Measurements from ENCODE around the gene RAPGEF5. TPM values are rescaled to one million over a fixed set of nuclear protein-coding genes. Genes with fewer than 3 reads are reported as not detected.

The RAPGEF5 gene
- total RNA-seq, 1 donor from 2014 or later: 29.7 TPM

DNA sequence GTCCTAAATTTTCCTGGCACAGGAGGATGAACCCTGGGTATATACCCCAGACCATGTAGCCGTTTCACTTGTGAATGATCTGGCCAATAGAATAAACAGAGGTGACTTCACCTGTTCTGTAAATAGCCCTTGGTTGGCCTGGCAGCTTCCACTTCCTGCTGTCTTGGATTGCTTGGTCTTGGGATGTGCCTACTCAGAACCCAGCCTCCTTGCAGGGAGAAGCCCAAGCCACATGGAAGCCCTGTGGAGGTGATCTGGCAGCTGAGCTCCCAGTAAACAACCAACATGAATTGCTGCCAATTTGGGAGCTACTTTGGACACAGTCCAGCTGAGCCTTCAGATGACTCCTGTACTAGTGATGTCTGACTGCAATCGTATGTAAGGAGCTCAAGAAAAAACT, 4.8 kb upstream of the RAPGEF5 start:
- Histone ChIP-seq H3K9me3 (ENCODE audit: control insufficient read depth in 3 of 3, low read length in 3 of 3) (no peaks in the 10 kb centered on the region), H3K4me1 (ENCODE audit: control insufficient read depth in 3 of 3, insufficient read depth in 3 of 3, low read length in 3 of 3) (peaks cover 0 to 2% (median 0%) of the 10 kb centered on the region in 3 donors), H3K36me3 (ENCODE audit: control insufficient read depth in 3 of 3, insufficient read depth in 3 of 3, low read length in 3 of 3) (no peaks in the 10 kb centered on the region)

DNA sequence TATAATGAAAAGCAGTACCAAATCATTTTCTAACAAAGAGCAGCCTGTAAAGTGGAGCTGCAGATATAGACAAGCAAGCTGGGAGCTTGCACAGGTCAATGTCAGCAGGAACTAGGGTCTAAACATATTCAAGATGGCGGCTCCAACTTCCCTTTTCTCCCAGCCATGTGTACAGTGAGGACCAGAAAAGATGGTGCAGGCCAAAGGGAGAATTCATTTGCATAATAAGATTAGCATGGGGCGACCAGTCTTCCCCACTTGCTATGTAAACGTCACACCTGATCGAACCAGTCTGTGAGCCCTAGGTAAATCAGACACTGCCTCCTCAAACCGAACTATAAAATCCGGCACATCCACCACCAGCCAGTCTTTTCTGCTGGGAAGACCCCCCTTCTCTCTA, 4.4 kb upstream of the RAPGEF5 start:
- Histone ChIP-seq H3K4me3 (ENCODE audit: low read length in 3 of 3) (no peak overlapping the region), H3K27me3 (ENCODE audit: control insufficient read depth in 3 of 3, insufficient read depth in 3 of 3, low read length in 3 of 3) (peaks cover under 1% of the 10 kb centered on the region in 3 donors), H3K9ac (ENCODE audit: low read depth in 1 of 3, low read length in 3 of 3) (no peak overlapping the region), H3K27ac (ENCODE audit: low read depth, low read length) (no peak overlapping the region), H3K36me3 (ENCODE audit: control insufficient read depth in 3 of 3, insufficient read depth in 3 of 3, low read length in 3 of 3) (no peaks in the 10 kb centered on the region), H3K9me3 (ENCODE audit: control insufficient read depth in 3 of 3, low read length in 3 of 3) (no peaks in the 10 kb centered on the region), H3K4me1 (ENCODE audit: control insufficient read depth in 3 of 3, insufficient read depth in 3 of 3, low read length in 3 of 3) (peaks cover 0 to 2% (median under 1%) of the 10 kb centered on the region in 3 donors)

More for the DNA sequence above, 4.8 kb upstream of the RAPGEF5 start:
- H3K4me3 ChIP-seq (ENCODE audit: low read length in 3 of 3): no peak overlapping the region
- no peak overlapping the region for H3K27ac ChIP-seq (ENCODE audit: low read depth, low read length)
- H3K27me3 ChIP-seq (ENCODE audit: control insufficient read depth in 3 of 3, insufficient read depth in 3 of 3, low read length in 3 of 3): no peaks in the 10 kb centered on the region
- no peak overlapping the region for H3K9ac ChIP-seq (ENCODE audit: low read depth in 1 of 3, low read length in 3 of 3)

DNA sequence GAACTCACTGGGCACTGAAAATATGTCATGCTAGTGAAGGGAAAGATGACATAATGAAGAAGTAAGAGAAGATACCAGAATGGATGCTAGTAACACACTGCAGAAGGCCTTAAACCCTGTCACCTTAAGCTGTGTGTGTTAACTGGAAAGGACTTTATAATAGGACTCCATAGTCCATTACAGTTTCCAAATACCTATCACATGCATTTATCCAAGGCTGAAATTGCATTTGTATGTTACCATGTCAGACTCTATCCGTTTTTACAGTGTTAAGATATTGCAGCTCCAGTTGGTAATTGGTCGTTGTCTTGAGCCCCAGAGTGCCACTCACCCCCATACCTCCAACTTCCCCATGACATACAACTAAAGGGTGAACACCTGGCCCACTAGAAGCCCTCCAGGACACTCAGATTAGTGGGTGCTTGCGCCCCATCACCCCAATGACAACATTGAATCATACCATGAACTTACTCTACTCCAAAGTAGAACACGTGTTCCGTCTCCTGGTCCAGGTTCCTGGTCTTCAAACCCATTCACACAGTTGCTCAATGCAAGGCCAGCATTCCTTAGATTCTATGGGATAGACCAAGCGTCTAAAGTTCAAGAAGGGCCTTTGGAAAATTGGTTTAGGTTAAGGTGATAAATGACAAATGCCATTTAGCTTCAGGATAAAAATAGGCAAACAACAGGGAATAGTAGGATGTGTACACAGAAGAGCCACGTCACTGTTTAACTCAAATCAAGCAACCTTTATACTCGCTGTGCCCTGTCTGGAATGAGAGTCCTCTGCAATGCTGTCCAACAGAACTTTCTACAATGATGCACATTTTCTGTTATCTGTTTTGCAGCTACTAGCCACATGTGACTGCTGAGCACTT, 2.1 kb upstream of the RAPGEF5 start:
- peaks cover 4 to 9% (median 7%) of the 10 kb centered on the region in 3 donors for H3K27me3 ChIP-seq (ENCODE audit: control insufficient read depth in 3 of 3, insufficient read depth in 3 of 3, low read length in 3 of 3)
- no peak overlapping the region for H3K9ac ChIP-seq (ENCODE audit: low read depth in 1 of 3, low read length in 3 of 3)
- no peak overlapping the region for H3K27ac ChIP-seq (ENCODE audit: low read depth, low read length)
- H3K4me3 ChIP-seq (ENCODE audit: low read length in 3 of 3): no peak overlapping the region
- H3K36me3 ChIP-seq (ENCODE audit: control insufficient read depth in 3 of 3, insufficient read depth in 3 of 3, low read length in 3 of 3): no peaks in the 10 kb centered on the region
- H3K9me3 ChIP-seq (ENCODE audit: control insufficient read depth in 3 of 3, low read length in 3 of 3): no peaks in the 10 kb centered on the region
- H3K4me1 ChIP-seq (ENCODE audit: control insufficient read depth in 3 of 3, insufficient read depth in 3 of 3, low read length in 3 of 3): peaks cover 4 to 5% (median 5%) of the 10 kb centered on the region in 3 donors

DNA sequence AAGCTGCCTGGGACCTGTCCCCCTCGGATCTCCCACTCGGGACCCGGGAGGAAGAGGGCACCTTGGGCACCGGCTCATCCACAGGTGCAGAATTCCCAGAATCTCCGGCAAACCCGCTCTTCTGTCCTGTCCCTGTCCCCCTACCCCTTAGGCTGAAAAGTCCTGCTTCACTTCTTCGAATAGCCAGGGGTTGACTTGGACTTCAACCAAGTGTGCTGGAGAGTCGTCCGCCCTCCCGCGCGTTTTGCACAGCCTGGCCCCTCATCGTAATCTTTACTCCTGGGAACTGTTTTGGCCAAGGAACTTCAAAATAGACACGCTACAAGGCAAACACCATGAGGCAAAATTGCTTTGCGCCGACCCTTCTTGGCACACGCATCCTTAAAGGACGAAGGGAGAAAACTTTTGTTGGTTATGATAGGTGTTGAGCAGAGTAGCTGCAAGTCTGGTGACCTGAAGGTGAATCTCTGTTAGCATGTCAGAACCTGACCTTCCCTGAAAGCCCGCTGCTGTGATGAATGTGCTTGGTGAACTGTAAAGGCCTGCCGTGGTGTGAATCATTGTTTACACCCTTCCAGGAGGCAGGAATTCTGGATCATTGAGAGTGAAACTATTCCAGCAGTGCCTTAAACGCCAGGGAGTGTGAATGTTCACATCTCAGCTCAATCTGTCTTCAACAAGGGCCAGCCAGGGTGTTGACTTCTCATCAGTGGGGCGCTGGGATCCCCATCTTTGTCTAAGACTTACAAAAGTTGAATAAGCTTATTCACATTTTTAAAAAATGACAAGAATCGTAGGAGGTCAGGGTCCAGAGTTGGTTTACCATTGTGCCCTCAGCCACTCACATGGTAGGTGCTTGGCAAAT, 589 bp upstream of the RAPGEF5 start:
- H3K27ac ChIP-seq (ENCODE audit: low read depth, low read length): no peak overlapping the region
- H3K9ac ChIP-seq (ENCODE audit: low read depth in 1 of 3, low read length in 3 of 3): no peak overlapping the region
- H3K4me3 ChIP-seq (ENCODE audit: low read length in 3 of 3): peak overlapping the region; percentile 22 to 48 (median 34)
- H3K4me1 ChIP-seq (ENCODE audit: control insufficient read depth in 3 of 3, insufficient read depth in 3 of 3, low read length in 3 of 3): peaks cover 4 to 5% (median 5%) of the 10 kb centered on the region in 3 donors
- H3K27me3 ChIP-seq (ENCODE audit: control insufficient read depth in 3 of 3, insufficient read depth in 3 of 3, low read length in 3 of 3): peaks cover 4 to 11% (median 7%) of the 10 kb centered on the region in 3 donors
- H3K36me3 ChIP-seq (ENCODE audit: control insufficient read depth in 3 of 3, insufficient read depth in 3 of 3, low read length in 3 of 3): no peaks in the 10 kb centered on the region
- H3K9me3 ChIP-seq (ENCODE audit: control insufficient read depth in 3 of 3, low read length in 3 of 3): no peaks in the 10 kb centered on the region

DNA sequence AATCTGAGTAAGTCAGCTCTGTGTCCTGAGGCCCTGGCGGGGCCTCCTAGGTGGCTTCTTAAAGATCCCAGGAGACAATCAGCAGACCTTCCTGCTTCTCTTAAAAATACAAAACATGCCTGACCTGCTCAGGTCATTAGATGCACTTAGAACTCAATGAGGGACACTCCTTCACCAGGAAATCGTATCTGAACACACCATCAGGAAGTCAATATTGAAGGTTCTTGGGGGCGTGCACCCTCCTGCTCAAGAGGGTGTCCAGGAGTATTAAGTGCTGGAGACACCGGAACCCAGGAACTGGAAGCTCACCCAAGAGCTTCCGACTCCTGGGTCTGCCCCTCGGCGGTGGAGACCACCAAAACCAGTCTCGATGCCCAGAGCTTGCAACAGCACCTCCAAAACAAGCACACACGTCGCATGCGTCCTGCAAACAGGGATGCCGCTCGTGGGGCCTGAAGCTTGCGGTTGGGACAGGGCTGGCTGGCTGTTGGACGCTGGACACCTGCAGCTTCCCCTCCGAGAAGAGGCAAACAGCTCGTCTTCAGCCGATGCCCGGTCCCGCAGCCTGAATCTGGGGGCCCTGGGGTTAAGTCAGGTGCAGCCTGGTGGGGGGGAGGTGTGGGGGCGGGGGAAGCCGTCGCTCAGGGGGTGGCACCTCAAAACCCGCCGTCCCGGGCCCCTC, 803 bp downstream of the RAPGEF5 start:
- peaks cover 4 to 11% (median 7%) of the 10 kb centered on the region in 3 donors for H3K27me3 ChIP-seq (ENCODE audit: control insufficient read depth in 3 of 3, insufficient read depth in 3 of 3, low read length in 3 of 3)
- H3K36me3 ChIP-seq (ENCODE audit: control insufficient read depth in 3 of 3, insufficient read depth in 3 of 3, low read length in 3 of 3): no peaks in the 10 kb centered on the region
- no peak overlapping the region for H3K9ac ChIP-seq (ENCODE audit: low read depth in 1 of 3, low read length in 3 of 3)
- H3K9me3 ChIP-seq (ENCODE audit: control insufficient read depth in 3 of 3, low read length in 3 of 3): no peaks in the 10 kb centered on the region
- peaks cover 4 to 7% (median 5%) of the 10 kb centered on the region in 3 donors for H3K4me1 ChIP-seq (ENCODE audit: control insufficient read depth in 3 of 3, insufficient read depth in 3 of 3, low read length in 3 of 3)
- no peak overlapping the region for H3K27ac ChIP-seq (ENCODE audit: low read depth, low read length)
- peak overlapping the region; percentile 43 to 51 (median 49) for H3K4me3 ChIP-seq (ENCODE audit: low read length in 3 of 3)

DNA sequence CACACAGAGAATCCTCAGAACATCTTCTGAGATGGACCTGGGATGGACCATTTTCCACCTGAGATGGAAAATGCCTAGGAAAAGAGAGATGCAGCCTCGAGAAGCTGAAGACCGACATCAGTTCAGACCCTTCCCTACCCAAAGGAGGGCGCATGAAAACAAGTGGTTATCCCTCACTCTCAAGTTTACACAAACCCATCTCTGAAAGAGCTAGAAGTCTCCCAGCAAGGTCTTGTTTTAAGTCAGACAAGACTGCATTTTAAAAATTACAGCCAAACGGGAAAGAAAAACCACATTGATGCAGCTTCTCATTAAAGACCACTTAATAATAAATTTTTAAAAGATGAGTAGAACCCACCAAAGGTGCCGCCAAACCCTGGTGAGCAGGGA, 1.3 kb downstream of the RAPGEF5 start:
- Histone ChIP-seq H3K4me3 (ENCODE audit: low read length in 3 of 3) (peak overlapping the region in 1 of 3 donors; percentile 43), H3K27me3 (ENCODE audit: control insufficient read depth in 3 of 3, insufficient read depth in 3 of 3, low read length in 3 of 3) (peaks cover 4 to 11% (median 7%) of the 10 kb centered on the region in 3 donors)

DNA sequence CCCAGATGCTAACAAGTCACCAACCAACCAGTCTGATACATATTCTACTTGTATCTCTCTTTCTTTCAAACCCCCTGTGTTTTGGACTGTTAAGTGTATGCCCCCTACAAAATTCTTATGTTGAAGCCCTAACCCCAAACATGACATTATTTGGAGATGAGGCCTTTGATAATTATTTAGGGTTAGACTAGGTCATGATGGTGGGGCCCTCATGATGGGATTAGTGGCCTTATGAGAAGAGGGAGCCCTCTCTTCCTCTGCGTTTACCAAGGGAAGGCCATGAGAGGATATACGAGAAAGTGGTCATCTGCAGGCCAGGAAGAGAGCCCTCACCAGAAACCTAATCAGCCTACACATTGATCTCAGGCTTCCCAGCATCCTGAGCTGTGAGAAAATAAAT, 2.5 kb downstream of the RAPGEF5 start:
- Histone ChIP-seq H3K36me3 (ENCODE audit: control insufficient read depth in 3 of 3, insufficient read depth in 3 of 3, low read length in 3 of 3) (no peaks in the 10 kb centered on the region), H3K9me3 (ENCODE audit: control insufficient read depth in 3 of 3, low read length in 3 of 3) (no peaks in the 10 kb centered on the region), H3K4me1 (ENCODE audit: control insufficient read depth in 3 of 3, insufficient read depth in 3 of 3, low read length in 3 of 3) (peaks cover 4 to 8% (median 5%) of the 10 kb centered on the region in 3 donors), H3K9ac (ENCODE audit: low read depth in 1 of 3, low read length in 3 of 3) (no peak overlapping the region), H3K27ac (ENCODE audit: low read depth, low read length) (no peak overlapping the region), H3K27me3 (ENCODE audit: control insufficient read depth in 3 of 3, insufficient read depth in 3 of 3, low read length in 3 of 3) (peaks cover 4 to 11% (median 7%) of the 10 kb centered on the region in 3 donors), H3K4me3 (ENCODE audit: low read length in 3 of 3) (no peak overlapping the region)

More for the DNA sequence above, 1.3 kb downstream of the RAPGEF5 start:
- Histone ChIP-seq H3K9ac (ENCODE audit: low read depth in 1 of 3, low read length in 3 of 3) (no peak overlapping the region), H3K4me1 (ENCODE audit: control insufficient read depth in 3 of 3, insufficient read depth in 3 of 3, low read length in 3 of 3) (peaks cover 4 to 8% (median 5%) of the 10 kb centered on the region in 3 donors), H3K27ac (ENCODE audit: low read depth, low read length) (no peak overlapping the region), H3K9me3 (ENCODE audit: control insufficient read depth in 3 of 3, low read length in 3 of 3) (no peaks in the 10 kb centered on the region), H3K36me3 (ENCODE audit: control insufficient read depth in 3 of 3, insufficient read depth in 3 of 3, low read length in 3 of 3) (no peaks in the 10 kb centered on the region)

DNA sequence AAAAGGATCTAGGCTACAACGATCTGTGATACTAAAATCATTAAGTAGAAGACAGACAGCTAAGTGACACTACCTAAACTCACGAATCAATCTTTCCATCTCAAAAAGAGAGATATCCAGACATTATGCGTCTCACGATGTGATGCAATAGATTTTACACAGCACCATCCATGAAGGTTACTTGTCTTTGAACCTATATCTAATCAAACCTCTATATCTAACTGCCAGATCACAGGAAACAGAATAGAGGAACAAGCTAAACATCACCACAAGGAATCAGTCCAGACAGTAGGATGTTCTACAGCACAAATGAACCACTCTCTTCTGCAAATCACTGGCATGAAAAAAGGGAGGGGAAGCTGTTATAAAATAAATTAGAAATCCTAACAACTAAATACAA, 4.1 kb downstream of the RAPGEF5 start:
- H3K27ac ChIP-seq (ENCODE audit: low read depth, low read length): no peak overlapping the region
- peaks cover 4 to 8% (median 5%) of the 10 kb centered on the region in 3 donors for H3K4me1 ChIP-seq (ENCODE audit: control insufficient read depth in 3 of 3, insufficient read depth in 3 of 3, low read length in 3 of 3)
- peaks cover 4 to 11% (median 7%) of the 10 kb centered on the region in 3 donors for H3K27me3 ChIP-seq (ENCODE audit: control insufficient read depth in 3 of 3, insufficient read depth in 3 of 3, low read length in 3 of 3)
- H3K4me3 ChIP-seq (ENCODE audit: low read length in 3 of 3): no peak overlapping the region
- no peaks in the 10 kb centered on the region for H3K9me3 ChIP-seq (ENCODE audit: control insufficient read depth in 3 of 3, low read length in 3 of 3)
- H3K9ac ChIP-seq (ENCODE audit: low read depth in 1 of 3, low read length in 3 of 3): no peak overlapping the region
- no peaks in the 10 kb centered on the region for H3K36me3 ChIP-seq (ENCODE audit: control insufficient read depth in 3 of 3, insufficient read depth in 3 of 3, low read length in 3 of 3)

DNA sequence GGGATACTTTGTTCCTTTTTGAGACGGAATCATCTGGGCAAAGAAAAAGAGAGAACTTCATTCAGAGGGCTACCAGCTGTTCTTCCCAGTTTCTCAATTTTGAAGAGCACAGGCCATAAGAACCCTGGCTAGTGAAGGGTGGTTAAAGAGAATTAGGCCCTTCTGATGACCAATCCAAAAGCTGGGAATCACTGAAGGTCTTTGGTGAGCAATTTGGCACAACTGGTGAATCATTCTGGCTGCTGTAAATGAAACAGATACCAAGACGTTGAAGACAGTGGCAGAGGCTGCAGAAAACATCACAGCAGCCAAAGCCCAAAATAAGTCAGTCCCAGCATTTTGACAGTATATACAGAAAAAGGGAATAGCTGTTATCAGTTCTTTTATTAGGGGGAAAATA, 5.1 kb downstream of the RAPGEF5 start:
- Histone ChIP-seq H3K9ac (ENCODE audit: low read depth in 1 of 3, low read length in 3 of 3) (no peak overlapping the region), H3K4me1 (ENCODE audit: control insufficient read depth in 3 of 3, insufficient read depth in 3 of 3, low read length in 3 of 3) (peaks cover 3 to 8% (median 4%) of the 10 kb centered on the region in 3 donors), H3K4me3 (ENCODE audit: low read length in 3 of 3) (no peak overlapping the region), H3K36me3 (ENCODE audit: control insufficient read depth in 3 of 3, insufficient read depth in 3 of 3, low read length in 3 of 3) (no peaks in the 10 kb centered on the region), H3K9me3 (ENCODE audit: control insufficient read depth in 3 of 3, low read length in 3 of 3) (no peaks in the 10 kb centered on the region), H3K27ac (ENCODE audit: low read depth, low read length) (no peak overlapping the region), H3K27me3 (ENCODE audit: control insufficient read depth in 3 of 3, insufficient read depth in 3 of 3, low read length in 3 of 3) (peaks cover 4 to 11% (median 7%) of the 10 kb centered on the region in 3 donors)

Data from skeletal muscle tissue (tissue), 4 donors.